Ovary (tissue), 9 donors: ENCODE data around the gene IGF2BP1. TPM values are rescaled to one million over a fixed set of nuclear protein-coding genes. Genes with fewer than 3 reads are reported as not detected.

ENCODE experiments used
- DNase-seq, 5 donors: peaks; one replicate each; pipeline ENCODE4 v3.0.0-alpha.2; 2019 to 2020
- H3K27ac ChIP-seq, 2 donors: fragments of 200-600 bp; one replicate each; pipeline versions ENCODE4 v1.5.1 to v1.8.0; 2019 to 2022
- H3K27me3 ChIP-seq: fragments of 200-600 bp; one replicate; pipeline ENCODE4 v1.8.0; 2022
- H3K36me3 ChIP-seq: fragments of 200-600 bp; sonication (generic); one replicate; pipeline ENCODE4 v1.5.1; 2019
- H3K4me1 ChIP-seq: one replicate; pipeline ENCODE4 v1.8.1; 2013; ENCODE audit warnings: mild to moderate bottlenecking, moderate library complexity; ENCODE audit not compliant: insufficient read depth
- H3K4me3 ChIP-seq: fragments of 200-600 bp; sonication (generic); one replicate; pipeline ENCODE4 v1.5.1; 2017
- H3K9me3 ChIP-seq, 2 donors: fragments of 200-600 bp in 1 of 2; sonication (generic) in 1 of 2; one replicate each; pipeline versions ENCODE4 v1.5.1 to v1.8.1; 2013 to 2019; ENCODE audit warnings: mild to moderate bottlenecking in 1 of 2, moderate library complexity in 1 of 2
- EP300 ChIP-seq: sonication (generic); formaldehyde crosslinking; IDR thresholded peaks from one replicate; pipeline ENCODE4 v1.6.1; 2017; ENCODE audit warnings: antibody characterized with exemption
- POLR2A ChIP-seq: fragments of 450-650 bp; IDR thresholded peaks from one replicate; pipeline ENCODE4 v1.6.1; 2017; ENCODE audit warnings: antibody characterized with exemption, mild to moderate bottlenecking, moderate library complexity
- WGBS, 3 donors: extraction: QIAGEN DNeasy Blood & Tissue Kit in 1 of 3; methylation state at CpG; one replicate each; pipeline versions ENCODE4 v1.1.5 to v1.1.7; 2013 to 2017; 5-methylcytosine and 5-hydroxymethylcytosine counted together
- intact Hi-C, 4 donors: fragments of 100-400 bp; cut with DNase I; formaldehyde crosslinking; loops; one replicate each; pipeline versions ENCODE4 v1.11.0 to v1.15.1; 2022 to 2023
- polyA plus RNA-seq, 2 donors: library from polyadenylated mRNA; stranded (reverse); fragments of 200-250 nt in 1 of 2; fragments of 350-450 nt in 1 of 2; fragmentation: Illumina TruSeq in 1 of 2; extraction: RNeasy Lipid Tissue Mini Kit (QIAGEN cat#74804) in 1 of 2; gene quantifications; one replicate each; pipeline ENCODE4 v1.2.3, GENCODE V29; 2013 to 2014
- total RNA-seq, 7 donors: library from RNA; depleted of rRNA in 2 of 7; stranded (reverse); fragments of >200 nt in 2 of 7; fragmentation: NEBNext Ultra II Directional in 3 of 7; extraction: Animal tissue kit (Norgen Biotek cat#: 25700) in 3 of 7; gene quantifications; one replicate each; pipeline versions ENCODE4 v1.1.0 to v1.2.4, GENCODE V29; 2016 to 2023
- TF ChIP-seq, protein P1 (sequence below), 3 donors: fragments of 450-650 bp in 2 of 3; fragments of 200-600 bp in 1 of 3; IDR thresholded peaks; one replicate each; pipeline versions ENCODE4 v1.5.1 to v1.8.0; 2016 to 2022; ENCODE audit warnings: antibody characterized with exemption in 3 of 3, mild to moderate bottlenecking in 1 of 3
- donor health status: DM: no; HTN: no; CAD: no; lungs with moderate emphysema.
- donor health status: DM: no; HTN: no; CAD: no.
- donor health status: Bipolar disorder and iron deficiency.
- donor health status: DM: yes; HTN: yes; CAD: no.
- donor health status: DM: no; HTN: no; CAD: no.
- donor health status: DM: yes; HTN: yes; CAD: no.

Gene IGF2BP1
- total and polyA plus RNA-seq, 9 donors = 0.12 to 1.0 TPM; not detected in 7

DNA sequence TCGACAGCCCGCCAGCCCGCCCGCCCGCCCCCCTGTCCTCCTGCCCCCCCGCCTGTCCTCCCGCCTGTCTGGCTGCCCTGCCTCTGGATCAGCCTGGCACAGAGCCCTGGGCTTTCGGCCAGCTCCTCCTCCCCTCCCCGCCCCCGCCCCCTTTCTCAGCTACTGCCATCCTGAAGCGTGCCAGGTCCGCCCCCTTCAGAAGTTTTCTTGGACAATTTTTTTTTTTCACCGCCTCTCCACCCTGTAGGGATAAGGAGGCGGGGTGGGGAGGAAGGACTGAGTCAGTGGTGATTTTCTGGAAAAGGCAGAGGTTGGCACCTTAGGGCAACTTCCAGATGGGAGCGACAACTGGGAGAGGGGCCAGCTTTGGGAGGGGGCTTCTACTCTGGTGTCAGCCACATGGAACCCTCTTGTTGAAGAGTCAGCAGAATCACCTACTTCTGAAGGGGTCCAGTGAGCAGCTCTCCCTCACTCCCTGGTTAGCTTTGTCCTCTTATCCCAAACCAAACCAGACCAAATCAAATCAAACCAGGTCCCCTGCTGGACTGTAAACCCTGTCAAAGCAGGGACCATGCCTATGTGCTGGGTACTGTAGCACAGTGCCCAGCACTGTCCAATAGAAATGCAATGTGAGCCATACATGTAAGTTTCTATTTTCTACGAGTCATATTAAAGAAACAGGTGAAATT is 19.7 kb downstream of the IGF2BP1 start:
- Histone ChIP-seq H3K4me1 (no peaks in the 10 kb centered on the region), H3K27ac (no peak overlapping the region), H3K4me3 (no peak overlapping the region), H3K9me3 (no peaks in the 10 kb centered on the region), H3K36me3 (no peaks in the 10 kb centered on the region), H3K27me3 (no peaks in the 10 kb centered on the region)
- TF ChIP-seq, protein P1, sequence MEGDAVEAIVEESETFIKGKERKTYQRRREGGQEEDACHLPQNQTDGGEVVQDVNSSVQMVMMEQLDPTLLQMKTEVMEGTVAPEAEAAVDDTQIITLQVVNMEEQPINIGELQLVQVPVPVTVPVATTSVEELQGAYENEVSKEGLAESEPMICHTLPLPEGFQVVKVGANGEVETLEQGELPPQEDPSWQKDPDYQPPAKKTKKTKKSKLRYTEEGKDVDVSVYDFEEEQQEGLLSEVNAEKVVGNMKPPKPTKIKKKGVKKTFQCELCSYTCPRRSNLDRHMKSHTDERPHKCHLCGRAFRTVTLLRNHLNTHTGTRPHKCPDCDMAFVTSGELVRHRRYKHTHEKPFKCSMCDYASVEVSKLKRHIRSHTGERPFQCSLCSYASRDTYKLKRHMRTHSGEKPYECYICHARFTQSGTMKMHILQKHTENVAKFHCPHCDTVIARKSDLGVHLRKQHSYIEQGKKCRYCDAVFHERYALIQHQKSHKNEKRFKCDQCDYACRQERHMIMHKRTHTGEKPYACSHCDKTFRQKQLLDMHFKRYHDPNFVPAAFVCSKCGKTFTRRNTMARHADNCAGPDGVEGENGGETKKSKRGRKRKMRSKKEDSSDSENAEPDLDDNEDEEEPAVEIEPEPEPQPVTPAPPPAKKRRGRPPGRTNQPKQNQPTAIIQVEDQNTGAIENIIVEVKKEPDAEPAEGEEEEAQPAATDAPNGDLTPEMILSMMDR (IDR thresholded peaks at IDR 0.05) = no peak
- TF ChIP-seq EP300 (no peak), POLR2A (no peak)
- no peak for DNase-seq
- WGBS, 3 donors = 15 to 20% (median 18%) methylated on average over 16 of the region's 16 CpGs
- intact Hi-C loops = no loop called here

- no peaks in the 10 kb centered on the region for H3K9me3 ChIP-seq
- H3K4me1 ChIP-seq = no peaks in the 10 kb centered on the region
- intact Hi-C loops = no loop called here
- 59 to 76% (median 75%) methylated on average over 4 of the region's 4 CpGs for WGBS, 3 donors
- no peak for TF ChIP-seq POLR2A
- TF ChIP-seq, protein P1 (IDR thresholded peaks at IDR 0.05) = no peak
- TF ChIP-seq EP300 = no peak
- DNase-seq = no peak
- no peak overlapping the region for H3K4me3 ChIP-seq
- H3K27me3 ChIP-seq = no peaks in the 10 kb centered on the region
- H3K36me3 ChIP-seq = no peaks in the 10 kb centered on the region
- no peak overlapping the region for H3K27ac ChIP-seq
Observed at GRCh38 chr17:49018116-49018612, 21.0 kb downstream of the IGF2BP1 start.

- WGBS, 3 donors = 55 to 91% (median 73%) methylated on average over 1 of the region's 1 CpG
Observed at GRCh38 chr17:49018748-49019147, 21.6 kb downstream of the IGF2BP1 start.

GRCh38 chr17:49020609-49021008 is 23.4 kb downstream of the IGF2BP1 start:
- no peak for TF ChIP-seq POLR2A
- TF ChIP-seq, protein P1 (IDR thresholded peaks at IDR 0.05) = no peak
- no peak for TF ChIP-seq EP300
- no peaks in the 10 kb centered on the region for H3K36me3 ChIP-seq
- no peak overlapping the region for H3K4me3 ChIP-seq
- H3K9me3 ChIP-seq = no peaks in the 10 kb centered on the region
- intact Hi-C loops = no loop called here
- no peak overlapping the region for H3K27ac ChIP-seq
- no peaks in the 10 kb centered on the region for H3K4me1 ChIP-seq
- DNase-seq = no peak
- no peaks in the 10 kb centered on the region for H3K27me3 ChIP-seq
- WGBS, 3 donors = 59 to 65% (median 63%) methylated on average over 8 of the region's 8 CpGs

More at GRCh38 chr17:49018748-49019147, 21.6 kb downstream of the IGF2BP1 start:
- intact Hi-C loops = no loop called here
- Histone ChIP-seq H3K9me3 (no peaks in the 10 kb centered on the region), H3K36me3 (no peaks in the 10 kb centered on the region), H3K4me1 (no peaks in the 10 kb centered on the region), H3K27me3 (no peaks in the 10 kb centered on the region), H3K27ac (no peak overlapping the region), H3K4me3 (no peak overlapping the region)
- no peak for DNase-seq
- TF ChIP-seq POLR2A = no peak
- TF ChIP-seq, protein P1 (IDR thresholded peaks at IDR 0.05) = no peak
- no peak for TF ChIP-seq EP300
